Activated T-helper 1 cell treated with anti-CD3 and anti-CD28 coated beads, Interleukin-12 subunit alpha, Interleukin-12 subunit beta, Interleukin-2, Interleukin-4 antibody, amounts not matched to agents 30 ng/mL and 10 ng/mL and 1 ng/mL, durations not matched to agents 14 hours and 24 hours and 36 hours (primary cell): ENCODE data around the gene SEPTIN1. TPM values are rescaled to one million over a fixed set of nuclear protein-coding genes. Genes with fewer than 3 reads are reported as not detected.

ENCODE experiments used
- DNase-seq: peaks from one replicate; pipeline ENCODE4 v3.0.0; 2021; ENCODE audit warnings: low spot score
- H3K27ac Mint-ChIP-seq: one replicate; pipeline ENCODE4 v1.8.0; 2021; ENCODE audit warnings: mild to moderate bottlenecking, mixed read lengths
- H3K27me3 Mint-ChIP-seq: one replicate; pipeline ENCODE4 v1.8.0; 2022; ENCODE audit warnings: mild to moderate bottlenecking, moderate library complexity, mixed read lengths; ENCODE audit not compliant: insufficient read depth
- H3K36me3 Mint-ChIP-seq: one replicate; pipeline ENCODE4 v1.8.0; 2021; ENCODE audit warnings: low read depth, mixed read lengths
- H3K4me1 Mint-ChIP-seq: one replicate; pipeline ENCODE4 v1.8.0; 2021; ENCODE audit warnings: low read depth, mixed read lengths
- H3K4me3 Mint-ChIP-seq: one replicate; pipeline ENCODE4 v1.8.0; 2021; ENCODE audit warnings: mild to moderate bottlenecking, moderate library complexity, mixed read lengths
- H3K9me3 Mint-ChIP-seq: one replicate; pipeline ENCODE4 v1.8.0; 2021; ENCODE audit warnings: mixed read lengths
- intact Hi-C: fragments of 100-400 bp; cut with micrococcal nuclease; formaldehyde crosslinking; loops from one replicate; pipeline ENCODE4 v1.15.1; 2024
- total RNA-seq: library from RNA; stranded (reverse); gene quantifications from 2 replicates; pipeline ENCODE4 v1.2.3, GENCODE V29; 2022

The SEPTIN1 gene
- total RNA-seq, 1 donor from 2014 or later = 195 TPM

DNA sequence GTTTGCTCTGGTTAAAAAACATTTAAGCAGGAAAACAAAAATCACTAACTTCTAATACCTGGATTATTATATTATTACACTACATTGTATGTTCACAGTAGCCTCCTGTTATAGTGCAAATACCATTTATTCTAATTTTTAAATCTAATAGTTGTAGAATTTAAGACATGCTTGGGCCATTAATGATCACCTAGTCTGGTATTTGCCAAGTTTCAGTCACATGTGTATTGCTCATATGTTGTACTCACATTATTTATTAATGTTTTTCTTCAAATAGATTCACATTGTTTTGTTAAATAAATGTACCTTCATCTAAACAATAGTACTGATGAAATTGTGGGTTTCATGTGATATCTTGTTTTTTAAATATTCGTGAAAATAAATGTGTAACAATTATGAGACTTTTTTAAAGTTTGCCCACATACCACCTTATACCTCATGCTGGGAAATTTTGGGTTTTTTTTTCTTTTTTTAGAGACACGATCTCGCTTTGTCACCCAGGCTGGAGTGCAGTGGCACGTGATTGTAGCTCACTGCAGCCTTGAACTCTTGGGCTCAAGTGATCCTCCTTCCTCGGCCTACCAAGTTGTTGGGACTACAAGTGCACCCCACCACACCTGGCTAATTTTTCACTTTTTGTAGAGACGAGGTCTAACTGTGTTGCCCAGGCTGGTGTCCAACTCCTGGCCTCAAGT, 30.9 kb upstream of the SEPTIN1 start:
- no peak overlapping the region for H3K27ac Mint-ChIP-seq
- intact Hi-C loops = no loop called here

DNA sequence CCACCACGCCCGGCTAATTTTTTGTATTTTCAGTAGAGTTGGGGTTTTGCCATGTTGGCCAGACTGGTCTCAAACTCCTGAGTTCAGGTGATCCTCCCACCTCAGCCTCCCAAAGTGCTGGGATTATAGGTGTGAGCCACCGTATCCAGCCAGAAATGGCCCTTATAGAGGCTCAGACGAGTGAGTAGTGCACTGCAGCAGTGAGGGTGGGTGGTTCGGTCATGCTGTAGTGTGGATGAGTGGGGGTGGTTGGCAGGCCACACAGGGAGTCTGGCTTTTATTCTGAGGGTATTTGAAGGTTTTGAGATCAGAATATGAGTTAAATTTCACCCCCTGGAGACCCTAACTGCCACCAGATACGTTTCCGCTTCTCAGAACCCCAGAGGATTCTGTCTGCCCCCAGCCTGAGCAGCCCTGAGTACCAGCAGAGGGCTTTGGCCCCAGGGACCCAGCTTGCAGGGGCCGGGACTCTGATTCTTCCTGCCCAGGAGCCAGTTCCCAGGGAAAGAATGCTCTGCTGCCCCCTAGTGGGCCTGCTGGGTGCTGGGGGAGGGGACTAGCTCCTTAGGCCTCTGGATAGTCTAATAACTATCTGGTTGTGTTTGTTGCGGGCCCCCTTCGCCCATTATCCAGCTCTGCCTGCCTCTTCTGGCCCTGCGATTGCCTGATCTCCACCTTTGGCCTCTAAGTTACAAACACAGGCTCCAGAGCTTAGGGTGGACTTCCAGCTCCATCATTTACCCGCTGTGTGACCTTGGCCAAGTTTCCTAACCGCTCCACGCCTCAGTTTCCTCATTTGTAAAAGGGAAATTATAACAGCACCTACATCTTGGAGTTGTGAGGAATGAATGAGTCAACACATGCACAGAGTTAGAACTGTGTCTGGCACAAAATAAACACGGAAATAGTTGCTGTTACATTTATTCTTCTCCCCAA, 27.0 kb upstream of the SEPTIN1 start:
- Mint-ChIP-seq H3K9me3 (no peaks in the 10 kb centered on the region), H3K27me3 (no peaks in the 10 kb centered on the region), H3K4me3 (peak overlapping the region; percentile 73), H3K27ac (peak overlapping the region; percentile 35), H3K36me3 (peaks cover 18% of the 10 kb centered on the region), H3K4me1 (peaks cover 27% of the 10 kb centered on the region)
- DNase-seq = peak; percentile 86
- intact Hi-C loops = loop anchor here (1.0 to 5.0 kb wide), 4 partner anchors 8 to 317 kb away; partner anchors contain the start of genes MAPK3, TBX6 and ZNF689

More for the DNA sequence above, 30.9 kb upstream of the SEPTIN1 start:
- Mint-ChIP-seq H3K27me3 (no peaks in the 10 kb centered on the region), H3K36me3 (peaks cover 33% of the 10 kb centered on the region), H3K4me3 (no peak overlapping the region), H3K9me3 (no peaks in the 10 kb centered on the region), H3K4me1 (peaks cover 41% of the 10 kb centered on the region)
- DNase-seq = no peak

DNA sequence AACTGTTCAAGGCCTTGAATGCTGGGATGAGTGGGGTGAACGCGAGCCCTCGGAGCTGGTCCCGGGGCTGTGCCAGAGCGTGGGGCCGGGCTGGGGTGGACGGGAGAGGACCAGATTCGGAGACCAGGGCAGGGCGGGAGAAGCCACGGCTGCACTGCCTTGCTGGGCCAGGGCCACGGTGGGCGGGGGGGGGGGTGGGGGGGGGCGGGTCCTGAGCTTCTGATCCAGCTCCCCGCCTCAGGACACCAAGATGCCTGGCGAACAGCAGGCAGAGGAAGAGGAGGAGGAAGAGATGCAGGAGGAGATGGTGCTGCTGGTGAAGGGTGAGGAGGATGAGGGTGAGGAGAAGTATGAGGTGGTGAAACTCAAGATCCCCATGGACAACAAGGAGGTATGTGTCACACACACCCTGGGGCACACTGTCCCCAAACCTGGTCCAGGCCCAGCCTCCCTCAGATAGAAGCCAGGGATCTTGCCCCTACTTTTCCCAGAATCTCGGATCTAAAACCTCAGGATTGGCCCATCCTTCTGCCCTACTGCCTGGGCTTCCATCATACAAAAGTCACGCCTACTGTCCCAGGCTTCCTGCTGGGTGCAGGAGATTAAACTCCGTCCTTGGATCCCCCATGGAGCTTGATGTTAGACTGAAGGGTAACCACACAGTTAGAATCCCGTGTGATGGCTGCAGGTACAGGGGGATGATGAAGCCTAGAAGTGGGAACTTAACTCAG, 25.6 kb upstream of the SEPTIN1 start:
- peak overlapping the region; percentile 76 for H3K27ac Mint-ChIP-seq
- no peaks in the 10 kb centered on the region for H3K9me3 Mint-ChIP-seq
- peaks cover 4% of the 10 kb centered on the region for H3K27me3 Mint-ChIP-seq
- intact Hi-C loops = loop anchor here (1.0 to 5.0 kb wide), 7 partner anchors 13 to 316 kb away; partner anchors contain the start of genes CD2BP2, MAPK3, TBC1D10B and TBX6
- peaks cover 27% of the 10 kb centered on the region for H3K4me1 Mint-ChIP-seq
- peaks cover 10% of the 10 kb centered on the region for H3K36me3 Mint-ChIP-seq
- H3K4me3 Mint-ChIP-seq = peak overlapping the region; percentile 84
- DNase-seq = no peak

DNA sequence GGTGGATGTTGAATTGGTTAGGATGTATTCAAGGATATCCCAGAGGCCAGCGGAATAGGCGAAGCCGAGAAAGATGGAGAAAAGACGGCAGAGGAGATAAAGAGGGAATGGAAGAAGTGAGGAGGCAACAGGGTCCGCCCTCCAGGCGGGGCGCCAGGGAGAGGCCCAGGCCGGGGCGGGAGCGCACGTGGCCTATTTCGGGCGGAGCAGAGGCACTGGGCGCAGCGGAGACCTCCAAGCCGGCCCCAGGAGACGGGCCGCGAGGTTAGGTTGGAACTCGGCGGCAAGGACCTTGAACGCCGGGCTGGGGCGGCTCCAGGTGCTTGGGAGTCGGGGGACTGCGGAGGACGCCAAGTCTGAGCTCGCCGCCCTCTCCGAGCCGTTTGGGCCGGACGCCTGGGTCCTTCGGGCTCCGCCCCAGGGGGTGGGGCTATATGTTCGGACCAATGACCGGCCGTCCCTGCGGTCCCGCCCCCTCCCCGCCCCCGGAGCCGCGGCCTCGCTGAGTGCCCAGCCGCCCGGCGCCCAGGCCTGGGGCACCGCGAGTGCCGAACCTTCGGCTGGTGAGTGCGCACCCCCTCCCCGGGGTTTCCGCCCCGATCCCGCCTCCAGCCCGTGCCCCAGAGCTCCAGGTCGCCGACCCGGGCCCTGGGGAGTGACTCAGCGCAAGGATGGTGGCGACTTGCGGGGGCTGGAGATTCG, 24.9 kb upstream of the SEPTIN1 start, which contains the start of gene ZNF771:
Gene ZNF771, plus strand, starts transcription at position 505 of the 702 bp plus-strand sequence. CDS start 448 bp downstream, outside the sequence.
- H3K36me3 Mint-ChIP-seq = peaks cover 8% of the 10 kb centered on the region
- peak within 1 kb of the TSS; percentile 100 for H3K27ac Mint-ChIP-seq
- H3K9me3 Mint-ChIP-seq = no peaks in the 10 kb centered on the region
- H3K4me1 Mint-ChIP-seq = peaks cover 25% of the 10 kb centered on the region
- peaks cover 4% of the 10 kb centered on the region for H3K27me3 Mint-ChIP-seq
- H3K4me3 Mint-ChIP-seq = peak within 1 kb of the TSS; percentile 100
- DNase-seq = peak; percentile 85
- intact Hi-C loops = loop anchor here (1.0 to 5.0 kb wide), 6 partner anchors 12 to 315 kb away; partner anchors contain the start of genes CD2BP2, MAPK3, TBC1D10B and TBX6

DNA sequence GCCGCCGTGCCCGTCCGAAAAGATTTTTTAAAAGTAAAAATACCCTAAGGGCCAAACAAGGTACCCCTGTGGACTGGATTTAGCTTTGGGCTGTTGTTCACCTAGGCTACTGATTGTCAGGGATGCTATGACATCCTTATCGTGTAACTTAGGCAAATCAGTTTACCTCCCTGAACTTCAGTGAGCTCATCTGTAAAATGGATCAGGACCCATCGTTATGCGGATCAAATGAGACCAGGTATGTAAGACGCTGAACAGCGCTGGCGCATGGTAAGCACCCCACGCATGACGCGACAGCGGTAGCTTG, 24.4 kb upstream of the SEPTIN1 start:
- H3K4me1 Mint-ChIP-seq = peaks cover 23% of the 10 kb centered on the region
- peak overlapping the region; percentile 100 for H3K27ac Mint-ChIP-seq
- peaks cover 4% of the 10 kb centered on the region for H3K27me3 Mint-ChIP-seq
- intact Hi-C loops = loop anchor here (1.0 to 5.0 kb wide), 6 partner anchors 11 to 314 kb away; partner anchors contain the start of genes CD2BP2, MAPK3, TBC1D10B and TBX6
- H3K36me3 Mint-ChIP-seq = peaks cover 3% of the 10 kb centered on the region
- DNase-seq = no peak
- peak overlapping the region; percentile 100 for H3K4me3 Mint-ChIP-seq
- H3K9me3 Mint-ChIP-seq = no peaks in the 10 kb centered on the region

DNA sequence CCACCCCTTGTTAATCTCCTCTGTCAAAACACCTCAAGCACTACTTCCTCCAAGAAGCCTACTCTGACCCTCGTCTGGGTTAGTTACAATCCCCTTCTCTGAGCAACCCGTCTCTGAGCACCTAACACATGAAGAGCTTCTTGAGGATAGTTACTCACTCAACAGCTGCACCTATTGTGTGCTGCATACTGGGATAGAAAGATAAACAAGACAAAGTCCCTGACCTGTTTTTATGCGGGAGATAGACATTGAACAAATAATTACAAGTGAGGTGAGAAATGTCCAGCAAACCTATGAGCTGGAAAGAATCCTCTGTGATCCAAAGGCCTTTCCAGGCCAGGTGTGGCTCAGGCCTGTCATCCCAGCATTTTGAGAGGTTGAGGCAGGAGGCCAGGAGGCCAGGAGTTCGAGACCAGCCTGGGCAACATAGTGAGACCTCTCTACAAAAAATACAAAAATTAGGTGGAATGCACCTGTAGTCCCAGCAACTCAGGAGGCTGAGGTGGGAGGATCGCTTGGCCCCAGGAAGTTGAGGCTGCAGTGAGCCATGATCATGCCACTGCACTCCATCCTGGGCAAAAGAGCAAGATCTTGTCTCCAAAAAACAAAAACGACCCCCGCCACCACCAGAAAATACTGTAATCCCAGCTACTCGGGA, 19.5 kb upstream of the SEPTIN1 start:
- H3K4me1 Mint-ChIP-seq = peaks cover 35% of the 10 kb centered on the region

DNA sequence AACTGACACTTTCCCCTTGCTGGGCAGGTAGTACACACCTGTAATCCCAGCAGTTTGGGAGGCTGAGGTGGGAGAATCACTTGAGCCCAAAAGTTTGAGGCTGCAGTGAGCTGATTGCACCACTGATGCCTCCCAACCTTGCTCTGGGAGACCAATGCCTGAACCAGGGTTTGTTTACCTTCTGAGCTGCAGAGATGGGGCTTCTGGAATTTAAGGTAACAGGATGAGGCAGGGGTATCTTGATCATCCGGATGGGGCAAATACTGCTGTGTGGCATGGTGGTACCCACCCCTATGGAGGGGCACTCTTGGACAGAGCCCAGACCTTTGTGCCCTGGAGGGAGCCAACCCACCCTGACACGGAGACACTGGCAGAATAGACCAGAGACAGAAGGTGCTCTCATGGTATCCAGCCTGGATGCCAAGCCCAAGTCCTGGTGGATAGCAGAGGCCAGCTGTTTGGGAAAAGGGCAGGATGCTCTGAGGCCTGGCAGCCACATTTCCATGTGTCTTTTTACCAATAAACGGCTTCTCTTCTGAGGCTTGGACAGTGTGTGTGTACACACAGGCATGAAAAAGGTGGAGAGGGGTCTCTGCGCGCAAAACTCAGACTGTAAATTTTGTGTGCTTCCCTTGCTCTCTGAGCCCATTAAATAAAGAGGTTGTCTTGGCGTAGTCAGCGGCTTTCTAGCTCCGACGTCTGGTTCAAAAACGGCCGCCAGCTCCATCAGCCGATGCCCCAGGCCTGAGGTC, 17.2 kb upstream of the SEPTIN1 start:
- H3K36me3 Mint-ChIP-seq = peaks cover 19% of the 10 kb centered on the region

More for the DNA sequence above, 19.5 kb upstream of the SEPTIN1 start:
- DNase-seq = no peak
- H3K4me3 Mint-ChIP-seq = peak overlapping the region; percentile 85
- H3K27me3 Mint-ChIP-seq = peaks cover 4% of the 10 kb centered on the region
- H3K36me3 Mint-ChIP-seq = peaks cover 15% of the 10 kb centered on the region
- H3K9me3 Mint-ChIP-seq = no peaks in the 10 kb centered on the region
- peak overlapping the region; percentile 66 for H3K27ac Mint-ChIP-seq
- intact Hi-C loops = no loop called here

DNA sequence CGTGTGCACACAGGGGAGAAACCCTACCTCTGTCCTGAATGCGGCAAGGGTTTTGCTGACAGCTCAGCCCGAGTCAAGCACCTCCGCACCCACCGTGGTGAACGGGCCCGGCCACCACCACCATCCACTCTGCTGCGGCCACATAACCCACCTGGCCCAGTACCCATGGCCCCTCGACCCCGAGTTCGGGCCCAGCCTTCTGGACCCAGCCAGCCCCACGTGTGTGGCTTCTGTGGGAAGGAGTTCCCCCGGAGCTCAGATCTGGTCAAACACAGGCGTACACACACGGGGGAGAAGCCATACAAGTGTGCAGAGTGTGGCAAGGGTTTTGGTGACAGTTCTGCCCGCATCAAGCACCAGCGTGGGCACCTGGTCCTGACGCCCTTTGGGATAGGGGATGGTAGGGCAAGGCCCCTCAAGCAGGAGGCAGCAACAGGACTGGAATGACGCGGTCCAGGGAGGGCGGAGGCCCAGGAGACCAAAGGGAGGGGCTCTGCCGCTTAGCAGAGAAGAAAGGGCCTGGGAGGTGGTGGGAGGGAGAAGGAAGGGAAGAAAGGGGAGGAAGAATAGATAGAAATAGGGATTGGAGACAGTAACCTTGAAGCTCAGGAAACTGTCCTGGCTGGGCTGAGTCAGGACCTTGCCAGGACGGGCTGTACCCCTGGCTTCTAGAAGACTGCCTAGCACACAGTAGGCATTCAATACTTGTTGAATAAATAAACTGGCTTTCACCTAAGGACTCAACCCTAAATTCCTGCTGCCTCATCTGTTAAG, 16.5 kb upstream of the SEPTIN1 start:
- Mint-ChIP-seq H3K27me3 (peaks cover 4% of the 10 kb centered on the region), H3K36me3 (peaks cover 19% of the 10 kb centered on the region), H3K4me1 (peaks cover 53% of the 10 kb centered on the region), H3K27ac (peak overlapping the region; percentile 29), H3K4me3 (no peak overlapping the region), H3K9me3 (no peaks in the 10 kb centered on the region)
- DNase-seq = no peak
- intact Hi-C loops = no loop called here

More for the DNA sequence above, 17.2 kb upstream of the SEPTIN1 start:
- Mint-ChIP-seq H3K4me1 (peaks cover 49% of the 10 kb centered on the region), H3K27me3 (peaks cover 4% of the 10 kb centered on the region), H3K9me3 (no peaks in the 10 kb centered on the region), H3K27ac (peak overlapping the region; percentile 92), H3K4me3 (peak overlapping the region; percentile 85)
- intact Hi-C loops = loop anchor here (1.0 kb wide), 1 partner anchor 21 kb away; no protein-coding TSS in a partner anchor
- DNase-seq = no peak

DNA sequence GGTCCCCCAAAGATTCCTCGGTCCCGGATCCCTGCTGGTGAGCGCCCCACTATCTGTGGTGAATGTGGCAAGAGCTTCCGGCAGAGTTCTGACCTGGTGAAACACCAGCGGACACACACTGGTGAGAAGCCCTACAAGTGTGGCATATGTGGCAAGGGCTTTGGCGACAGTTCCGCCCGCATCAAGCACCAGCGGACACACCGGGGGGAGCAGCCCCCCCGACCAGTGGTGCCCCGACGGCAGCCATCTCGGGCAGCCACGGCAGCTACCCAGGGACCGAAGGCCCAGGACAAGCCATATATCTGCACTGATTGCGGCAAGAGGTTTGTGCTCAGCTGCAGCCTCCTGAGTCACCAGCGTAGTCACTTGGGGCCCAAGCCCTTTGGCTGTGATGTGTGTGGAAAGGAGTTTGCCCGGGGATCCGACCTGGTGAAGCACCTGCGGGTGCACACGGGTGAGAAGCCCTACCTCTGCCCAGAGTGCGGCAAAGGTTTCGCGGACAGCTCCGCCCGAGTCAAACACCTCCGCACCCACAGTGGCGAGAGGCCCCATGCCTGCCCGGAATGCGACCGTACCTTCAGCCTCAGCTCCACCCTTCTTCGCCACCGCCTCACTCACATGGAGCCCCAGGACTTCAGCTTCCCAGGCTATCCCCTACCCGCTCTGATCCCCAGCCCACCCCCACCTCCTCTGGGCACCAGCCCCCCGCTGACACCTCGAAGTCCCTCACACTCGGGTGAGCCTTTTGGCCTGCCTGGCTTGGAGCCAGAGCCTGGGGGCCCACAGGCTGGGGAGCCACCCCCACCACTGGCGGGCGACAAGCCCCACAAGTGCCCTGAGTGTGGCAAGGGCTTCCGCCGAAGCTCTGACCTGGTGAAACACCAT, 15.7 kb upstream of the SEPTIN1 start:
- Mint-ChIP-seq H3K9me3 (no peaks in the 10 kb centered on the region), H3K27ac (no peak overlapping the region), H3K27me3 (peaks cover 1% of the 10 kb centered on the region), H3K4me1 (peaks cover 53% of the 10 kb centered on the region), H3K4me3 (no peak overlapping the region), H3K36me3 (peaks cover 19% of the 10 kb centered on the region)
- DNase-seq = no peak
- intact Hi-C loops = no loop called here

DNA sequence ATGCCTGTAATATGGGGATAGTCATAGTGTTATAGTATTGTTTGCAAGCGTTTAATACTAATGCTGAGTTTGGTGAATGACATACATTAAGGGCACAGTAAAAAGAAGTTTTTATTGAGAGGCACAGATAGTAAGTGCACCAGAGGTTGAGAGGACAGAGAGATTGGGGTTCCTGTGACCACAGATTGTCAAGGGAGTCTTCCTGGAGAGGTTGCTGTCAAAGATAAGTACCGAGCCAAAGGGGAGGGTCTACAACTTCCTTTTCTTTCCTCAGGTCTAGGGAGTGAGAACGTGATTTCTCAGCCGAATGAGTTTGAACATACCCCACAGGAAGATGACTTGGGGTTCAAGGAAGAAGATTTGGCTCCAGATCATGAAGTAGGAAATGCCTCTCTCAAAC, 14.7 kb upstream of the SEPTIN1 start:
- Mint-ChIP-seq H3K36me3 (peaks cover 19% of the 10 kb centered on the region), H3K9me3 (no peaks in the 10 kb centered on the region), H3K4me1 (peaks cover 53% of the 10 kb centered on the region), H3K27ac (peak overlapping the region; percentile 34), H3K4me3 (peak overlapping the region; percentile 89), H3K27me3 (no peaks in the 10 kb centered on the region)
- intact Hi-C loops = no loop called here
- no peak for DNase-seq
